GM21717 (cell line): Measurements from ENCODE around the gene FASN.
A peak's percentile ranks its signal among the peaks of the same experiment; 100 is the strongest.

Experiments
- ATAC-seq: cut with Tn5 transposase; IDR thresholded peaks from one replicate; pipeline ENCODE4 v1.9.1; 2021; ENCODE audit warnings: mild to moderate bottlenecking, moderate library complexity; ENCODE audit not compliant: unreplicated experiment

Gene FASN

DNA sequence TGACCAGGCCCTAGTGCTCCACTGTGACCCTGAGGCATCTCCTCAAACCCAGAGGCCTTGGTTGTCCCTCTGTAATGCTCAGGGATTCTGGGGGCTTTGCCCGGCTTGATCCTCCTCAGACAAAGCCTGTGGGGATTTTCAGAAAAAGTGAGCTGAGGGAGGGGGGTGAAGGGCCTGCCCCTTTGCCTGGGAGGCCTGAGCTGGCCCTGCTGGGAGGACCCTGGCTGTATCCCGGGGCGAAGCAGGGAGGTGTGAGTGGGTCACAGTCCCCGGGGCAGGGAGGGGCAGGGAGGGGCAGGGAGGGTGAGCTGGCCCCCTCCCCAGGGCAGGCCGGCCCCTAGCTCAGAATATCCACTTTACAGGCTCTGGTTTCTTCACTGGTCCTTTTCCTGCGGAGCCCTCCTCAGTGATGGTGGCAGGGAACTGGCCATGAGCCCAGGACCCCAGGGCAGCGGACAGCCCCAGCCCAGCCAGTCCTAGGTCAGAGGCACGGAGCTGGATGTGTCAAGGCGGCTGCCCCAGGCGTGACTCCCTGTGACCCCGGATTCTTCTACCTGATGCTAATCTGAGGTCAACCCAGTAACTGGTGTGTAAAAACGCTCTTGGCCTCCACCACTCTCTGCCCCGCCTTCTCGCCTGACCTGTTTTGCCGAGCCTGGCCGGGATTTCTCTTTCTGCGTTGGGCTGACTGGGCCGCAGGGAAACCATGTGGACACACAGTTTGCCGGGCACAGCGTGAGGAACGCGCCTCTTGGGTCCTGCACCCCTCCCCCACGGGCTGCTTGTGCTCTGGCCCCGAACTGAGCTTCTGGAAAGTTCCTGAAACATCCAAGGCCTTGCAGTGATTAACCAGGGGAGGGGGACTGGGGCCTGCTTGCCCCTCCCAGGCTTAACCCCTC is 5.8 kb upstream of the FASN start:
- ATAC-seq: no peak

DNA sequence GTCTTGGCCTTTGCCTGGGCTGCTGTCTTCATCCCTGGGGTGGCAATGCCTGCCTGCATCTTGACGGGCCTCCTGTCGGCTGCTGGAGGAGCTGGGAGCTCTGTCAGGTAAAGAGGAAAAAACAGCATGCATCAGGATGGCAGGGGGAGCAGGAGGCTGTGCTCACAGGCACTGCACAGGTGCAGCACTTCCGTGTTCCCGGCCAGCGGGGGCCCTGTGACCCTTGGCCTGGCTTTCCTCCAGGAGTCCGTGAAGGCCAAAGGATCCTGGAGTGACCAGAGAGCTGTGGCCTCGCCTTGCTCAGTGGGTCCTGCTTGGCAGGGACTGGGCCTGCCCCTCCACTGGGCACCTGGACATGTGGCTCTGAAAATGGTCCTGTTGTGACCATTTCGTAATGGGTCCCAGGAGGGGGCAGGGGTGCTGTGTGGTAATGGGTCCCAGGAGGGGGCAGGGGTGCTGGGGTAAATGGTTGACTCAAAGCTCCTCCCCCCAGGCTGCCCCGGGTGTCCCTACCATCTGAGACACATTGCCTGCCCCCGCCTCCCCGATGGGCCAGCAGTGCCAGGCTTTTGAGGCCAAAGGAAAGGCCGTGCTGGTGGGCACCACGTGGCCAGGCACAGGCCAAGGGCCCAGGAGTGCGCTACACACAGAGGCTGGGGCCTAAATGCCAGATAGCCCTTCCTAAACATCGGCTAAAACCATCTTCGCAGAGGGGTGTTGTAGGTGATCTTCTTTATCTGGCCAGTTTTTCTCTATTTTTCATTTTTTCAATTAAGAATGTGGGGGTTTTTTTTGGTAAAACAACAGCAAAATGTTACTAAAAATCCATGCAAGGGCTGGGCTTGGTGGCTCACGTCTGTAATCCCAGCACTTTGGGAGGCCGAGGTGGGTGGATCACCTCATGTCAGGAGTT is 4.0 kb upstream of the FASN start:
- ATAC-seq: no peak

- ATAC-seq: no peak
Measured at GRCh38 chr17:82101301-82101715, 3.3 kb upstream of the FASN start.

DNA sequence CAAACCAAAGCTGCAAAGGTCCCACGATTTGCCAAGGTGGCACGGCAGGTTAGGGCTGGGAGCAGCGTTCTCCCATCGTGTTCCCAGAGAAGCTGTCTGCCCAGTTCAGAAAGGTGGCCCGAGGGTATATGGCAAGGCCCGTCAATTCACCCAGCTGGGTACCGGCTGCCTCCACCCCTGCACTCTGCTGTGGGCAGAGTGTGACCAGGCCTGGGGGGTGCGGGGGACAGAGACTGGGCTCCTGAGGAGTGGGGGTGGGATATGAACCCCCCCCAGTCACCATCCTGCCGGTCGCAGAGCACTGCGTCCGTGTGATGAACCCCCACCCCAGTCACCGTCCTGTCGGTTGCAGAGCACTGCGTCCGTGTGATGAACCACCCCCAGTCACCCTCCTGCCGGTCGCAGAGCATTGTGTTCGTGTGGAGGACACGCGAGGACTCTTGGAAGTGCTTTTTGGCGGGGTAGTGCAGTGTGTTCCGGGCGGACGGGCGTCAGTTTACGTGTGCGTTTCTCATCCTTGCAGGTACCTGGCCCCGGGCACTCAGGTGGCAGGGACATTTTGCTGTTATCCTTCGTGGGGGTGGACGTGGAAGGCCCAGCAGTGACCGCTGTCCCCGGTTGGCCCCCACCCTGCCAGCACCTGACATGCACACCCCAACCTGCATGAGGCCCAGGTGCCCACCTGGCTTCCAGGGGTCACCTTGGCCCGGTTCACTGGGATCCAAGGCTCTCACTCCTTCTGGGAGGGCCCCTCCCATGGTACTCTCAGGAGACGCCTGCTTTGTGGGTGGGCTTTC is 2.7 kb upstream of the FASN start:
- ATAC-seq: no peak

DNA sequence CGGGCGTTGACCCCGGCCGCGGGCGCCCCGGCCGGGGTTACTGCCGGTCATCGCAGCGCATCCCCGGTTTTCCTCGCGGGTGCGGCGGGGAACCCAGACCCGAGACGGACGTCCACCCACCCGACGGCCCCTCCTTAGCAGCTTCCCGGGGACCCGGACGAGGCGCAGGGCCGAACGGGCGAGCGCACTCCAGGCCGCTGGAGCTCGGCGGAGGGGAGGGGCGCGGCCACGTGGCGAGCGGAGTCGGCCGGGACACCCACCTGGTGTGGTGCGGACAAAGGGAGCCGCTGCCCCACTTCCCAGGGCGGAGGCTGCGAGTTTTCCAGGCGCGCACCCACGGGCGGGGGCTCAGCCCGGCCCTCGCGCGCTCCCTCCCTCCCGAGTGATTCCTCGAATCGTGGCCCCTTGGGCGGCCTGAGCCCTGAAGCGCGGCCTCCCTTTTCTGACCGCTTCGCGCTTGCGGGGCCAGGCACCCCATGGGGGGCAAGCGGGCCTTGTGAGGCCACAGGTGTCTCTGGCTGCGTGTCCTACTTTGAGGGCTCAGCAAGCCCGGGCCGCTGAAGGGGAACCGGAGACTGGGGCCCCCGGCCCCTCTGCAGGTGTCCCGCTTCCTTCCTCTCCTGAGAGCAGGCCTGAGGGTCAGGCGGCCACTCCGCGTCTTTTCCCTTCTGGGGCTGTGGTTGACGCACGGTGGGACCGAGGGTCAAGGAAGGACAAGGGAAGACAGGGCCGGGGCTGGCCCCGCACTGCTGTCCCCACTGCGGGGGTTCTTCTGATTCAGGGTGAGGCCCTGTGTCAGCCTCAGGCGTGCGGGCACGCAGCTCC is 1.1 kb upstream of the FASN start:
- ATAC-seq: peak; percentile 10

GRCh38 chr17:82097919-82098168 is 192 bp downstream of the FASN start:
- ATAC-seq: no peak

DNA sequence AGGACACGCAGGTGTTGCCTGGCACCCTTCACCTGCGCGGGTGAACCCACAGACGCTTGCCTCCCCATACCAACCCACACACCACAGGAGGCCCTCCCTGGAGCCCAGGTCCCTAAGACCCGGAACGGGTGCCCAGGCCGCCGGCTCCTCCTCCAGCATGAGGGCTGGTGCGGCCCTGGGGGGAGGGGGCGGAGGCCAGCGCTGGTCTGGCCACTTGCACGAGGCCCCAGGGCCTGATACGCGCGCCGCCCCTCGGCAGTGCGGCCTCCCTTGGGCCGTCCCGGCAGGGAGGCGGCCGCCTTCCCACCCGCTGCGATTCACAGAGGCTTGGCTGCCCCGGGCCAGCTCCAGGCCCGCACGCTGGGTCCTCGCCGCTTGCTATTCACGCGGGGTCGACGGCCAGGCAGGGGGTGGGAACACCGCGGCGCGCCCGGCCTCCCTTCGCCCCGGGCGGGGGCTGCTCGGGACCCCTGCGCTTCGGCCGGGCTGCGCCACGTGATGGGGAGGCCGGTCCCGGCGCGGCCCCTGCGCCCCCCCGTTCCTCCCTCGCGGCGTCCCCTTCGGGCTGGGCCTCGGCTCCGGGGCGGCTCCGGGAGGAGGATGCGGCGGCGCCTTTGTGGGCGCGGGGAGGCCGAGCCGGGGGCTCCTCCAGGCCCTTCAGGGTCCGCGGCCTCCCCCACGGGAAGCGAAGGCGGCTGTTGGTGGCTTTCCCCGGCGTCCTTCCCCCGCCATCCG is 685 bp downstream of the FASN start:
- ATAC-seq: peak; percentile 0

- no peak for ATAC-seq
Measured at GRCh38 chr17:82096709-82097183, 1.3 kb downstream of the FASN start.

DNA sequence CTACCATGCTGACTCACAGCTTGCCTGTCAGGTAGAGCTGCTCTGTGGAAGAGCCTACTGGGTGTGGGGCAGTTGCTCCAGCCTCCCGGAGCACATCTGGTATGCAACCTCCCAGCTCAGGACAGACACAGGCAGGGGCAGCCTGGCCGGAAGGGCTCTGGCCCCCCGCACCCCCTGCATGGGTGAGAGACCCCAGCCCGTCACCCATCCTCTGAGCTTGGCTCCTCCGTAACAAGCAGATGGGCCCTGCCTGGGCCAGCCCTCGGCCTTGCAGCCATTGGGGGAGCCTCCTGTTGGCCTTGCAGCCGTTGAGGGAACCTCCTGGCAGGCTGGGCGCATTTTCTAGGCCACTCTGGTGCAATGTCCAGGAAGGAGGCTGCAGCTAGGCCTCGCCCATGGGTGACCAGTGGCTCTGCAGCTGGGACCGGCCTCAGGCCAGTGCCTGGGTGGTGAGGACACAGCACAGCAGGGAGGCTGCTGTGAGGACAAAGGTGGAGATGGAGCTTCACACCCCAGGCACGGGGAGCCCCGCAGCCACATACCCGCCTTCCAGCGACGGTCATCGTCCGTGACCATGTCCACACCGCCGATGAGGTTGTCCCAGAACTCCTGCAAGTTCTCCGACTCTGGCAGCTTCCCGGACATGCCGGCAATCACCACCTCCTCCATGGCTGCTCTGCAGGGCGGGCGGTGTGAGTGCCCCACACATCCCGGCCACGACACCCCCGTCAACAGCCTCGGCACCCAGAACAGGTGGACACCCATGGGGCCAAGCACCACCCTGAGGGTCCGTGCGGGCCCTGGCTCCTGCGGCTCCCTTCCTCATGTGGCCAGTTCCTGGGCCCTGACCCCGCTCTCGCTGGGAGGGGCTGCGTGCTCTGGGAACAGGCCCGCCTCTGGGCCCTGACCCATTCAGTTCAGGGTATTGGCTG is 2.0 kb downstream of the FASN start:
- no peak for ATAC-seq

DNA sequence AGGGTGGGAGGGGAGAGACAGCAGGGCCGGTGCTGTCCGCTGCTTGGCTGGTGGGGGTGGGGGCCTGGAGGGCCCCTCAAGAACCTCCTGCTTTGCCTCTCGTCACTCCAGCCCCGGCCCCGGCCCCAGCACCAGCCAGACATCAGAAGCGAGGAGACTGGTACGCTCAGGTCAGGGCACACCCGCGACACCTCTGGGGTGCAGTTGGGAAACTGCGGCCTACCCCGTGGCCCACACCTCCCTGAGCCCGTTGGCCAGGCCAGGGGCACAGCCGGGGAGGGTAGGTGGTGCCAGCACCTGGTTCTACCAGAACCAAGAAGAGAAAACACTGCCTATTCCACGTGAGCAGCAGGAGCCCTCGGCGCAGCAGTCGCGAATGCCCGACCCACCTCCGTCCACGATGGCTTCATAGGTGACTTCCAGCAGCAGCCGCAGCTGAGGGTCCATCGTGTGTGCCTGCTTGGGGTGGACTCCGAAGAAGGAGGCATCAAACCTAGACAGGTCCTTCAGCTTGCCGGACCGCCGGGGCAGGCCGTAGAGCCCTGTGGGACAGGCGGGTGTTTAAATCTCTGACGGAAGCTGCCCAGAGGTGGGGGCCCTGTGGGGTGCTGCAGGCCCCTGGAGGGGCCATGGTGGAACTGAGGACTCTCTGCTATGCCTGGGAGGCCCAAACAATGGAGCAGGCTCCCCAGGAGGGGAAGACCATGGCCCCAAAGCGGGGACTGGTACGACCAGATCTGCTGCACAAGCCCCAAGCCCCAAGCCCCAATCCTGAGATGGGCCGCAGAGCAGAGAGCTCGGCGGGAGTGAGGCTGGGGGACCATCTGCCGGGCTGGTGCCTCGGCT is 2.9 kb downstream of the FASN start:
- ATAC-seq: no peak

- ATAC-seq: no peak
Measured at GRCh38 chr17:82092995-82093751, 4.9 kb downstream of the FASN start.

GRCh38 chr17:82092628-82092994 is 5.4 kb downstream of the FASN start:
- ATAC-seq: no peak

DNA sequence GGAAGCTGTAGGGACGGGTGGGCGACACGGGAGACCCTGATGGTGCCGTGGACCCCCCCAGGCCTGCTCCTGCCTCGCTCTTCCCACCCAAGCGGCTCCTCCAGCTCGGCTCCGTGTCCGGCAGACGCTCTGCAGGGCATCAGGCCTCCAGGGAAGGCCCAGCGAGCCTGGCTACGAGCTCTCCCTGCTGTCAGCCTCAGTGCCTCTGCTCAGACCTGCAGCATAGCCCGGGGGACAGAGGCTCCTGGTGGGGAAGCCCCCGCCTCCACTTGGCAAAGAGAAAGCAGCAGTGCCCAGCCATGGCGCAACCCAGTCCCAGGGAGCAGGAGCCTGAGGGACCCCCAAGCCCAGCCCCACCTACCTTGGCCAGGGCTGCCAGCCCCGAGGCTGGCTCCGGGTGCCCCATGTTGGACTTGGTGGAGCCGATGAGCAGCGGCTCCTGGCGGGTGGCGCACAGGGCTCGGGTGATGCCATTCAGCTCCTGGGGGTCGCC is 5.9 kb downstream of the FASN start:
- no peak for ATAC-seq

DNA sequence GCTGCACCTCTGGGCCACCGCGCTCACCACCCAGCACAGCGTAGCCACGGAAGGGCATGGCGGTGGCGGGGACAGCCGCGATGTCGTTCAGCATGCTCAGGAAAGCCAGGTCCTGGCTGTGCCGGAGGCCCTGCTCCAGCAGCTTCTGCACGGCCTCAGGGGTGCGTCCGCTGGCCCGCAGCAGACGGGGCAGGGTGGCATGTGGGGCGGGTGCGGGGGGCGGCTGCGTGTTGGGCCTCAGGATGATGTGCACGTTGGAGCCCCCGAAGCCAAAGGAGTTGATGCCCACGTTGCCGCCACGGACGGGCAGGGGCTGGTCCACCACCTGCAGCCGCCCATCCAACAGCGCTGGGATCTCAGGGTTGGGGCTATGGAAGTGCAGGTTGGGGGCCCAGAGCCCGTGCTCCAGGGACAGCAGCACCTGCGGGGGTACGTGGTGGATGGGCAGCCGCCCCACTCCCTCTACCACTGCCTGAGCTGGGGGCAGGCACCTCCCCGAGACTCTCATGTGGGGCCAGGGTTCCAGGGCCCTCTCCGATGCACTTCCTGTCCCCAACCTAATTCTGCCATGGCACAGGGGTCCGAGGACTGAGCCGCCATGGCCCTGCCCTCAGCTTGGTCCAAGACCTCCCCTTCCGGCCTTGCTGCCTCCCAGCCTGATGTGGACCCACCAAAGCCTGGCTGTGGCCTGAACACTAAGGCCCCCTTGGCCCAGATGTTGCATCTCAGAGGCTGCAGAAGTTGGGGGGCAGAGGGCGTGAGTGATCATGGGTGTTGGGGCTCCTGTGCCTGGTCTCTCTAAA is 6.6 kb downstream of the FASN start:
- ATAC-seq: no peak

DNA sequence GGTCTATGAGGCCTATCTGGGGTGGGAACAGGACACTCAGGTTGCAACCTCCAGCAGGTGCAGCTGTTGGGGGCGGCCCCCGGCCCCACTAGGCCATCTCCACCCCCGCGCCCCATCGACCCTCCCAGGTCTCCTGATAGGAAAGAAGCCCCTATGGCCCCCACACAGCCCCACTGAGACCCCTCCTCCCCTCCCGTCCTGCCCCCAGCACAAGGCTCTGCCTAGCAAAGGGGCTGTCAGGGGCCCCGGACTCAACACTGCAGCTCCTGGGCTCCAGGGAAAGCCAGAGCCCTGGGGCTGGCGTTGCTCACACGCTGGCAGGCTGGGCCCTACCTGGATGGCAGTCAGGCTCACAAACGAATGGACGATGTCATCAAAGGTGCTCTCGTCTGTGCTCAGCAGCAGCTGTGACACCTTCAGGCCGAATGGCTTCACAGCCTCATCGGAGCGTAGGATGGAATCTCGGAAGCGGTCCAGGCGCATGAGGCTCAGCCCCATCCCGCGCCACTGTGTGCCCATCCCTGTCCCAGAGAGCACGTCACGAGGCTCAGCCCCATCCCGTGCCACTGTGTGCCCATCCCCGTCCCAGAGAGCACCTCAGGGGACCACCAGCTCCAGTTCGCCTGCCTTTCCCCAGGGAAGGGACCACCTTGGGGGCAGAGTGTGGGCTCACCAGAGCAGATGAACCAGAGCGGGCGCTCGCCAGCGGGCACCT is 7.3 kb downstream of the FASN start:
- no peak for ATAC-seq
